ENCODE results near the gene MACROH2A2. TPM values are rescaled to one million over a fixed set of nuclear protein-coding genes. Genes with fewer than 3 reads are reported as not detected.
"Not testable (repeated sequence)": the region's sequence is repeated elsewhere in the genome, so short reads cannot be mapped to it uniquely, and the experiment has no call there.

Gene MACROH2A2
- total RNA-seq, 1 donor from 2014 or later, result 143 TPM

DNA sequence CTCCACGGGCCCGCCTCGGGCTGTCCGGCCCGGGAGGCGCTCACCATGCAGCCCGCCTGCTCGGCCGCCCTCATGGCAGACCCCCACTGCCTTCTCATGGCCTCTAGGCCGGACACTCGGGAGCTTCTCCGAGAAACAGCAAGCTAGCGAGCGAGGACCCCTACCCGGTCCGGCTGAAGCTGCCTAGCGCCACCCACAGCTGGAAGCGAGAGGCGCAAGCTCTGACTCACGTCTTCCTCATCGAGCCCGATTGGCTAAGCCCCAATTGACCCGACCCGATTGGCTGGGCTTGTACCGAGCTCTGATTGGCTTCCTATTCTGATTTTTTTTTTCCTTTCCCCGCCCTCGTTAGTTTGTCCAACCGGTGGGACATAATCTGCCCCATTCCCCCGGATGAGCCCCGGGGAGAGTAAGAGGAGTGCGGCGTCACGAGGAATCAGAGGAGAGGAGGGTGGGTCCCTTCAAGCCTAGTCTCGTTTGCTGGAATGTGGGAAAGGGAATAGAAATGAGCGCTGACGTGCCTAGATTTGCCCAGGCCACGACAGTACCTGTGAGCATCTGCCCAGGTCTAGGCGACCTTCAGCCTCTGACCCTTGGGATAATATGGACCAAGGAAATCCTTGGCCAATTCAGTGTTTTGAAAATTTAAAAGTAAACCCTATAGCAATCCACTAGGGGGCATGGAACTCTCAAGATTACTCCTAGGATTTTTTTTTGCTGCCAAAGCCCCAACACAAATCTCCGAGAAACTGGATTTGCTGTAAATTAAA lies 94.0 kb downstream of the MACROH2A2 start, which contains the start of gene TYSND1:
Gene TYSND1 (minus strand): TSS at position 212 of the 770 bp plus-strand sequence. CDS start 114 bp downstream, at position 98.
- H3K4me1 Mint-ChIP-seq (ENCODE audit: low read depth), result peaks cover 2% of the 10 kb centered on the region
- peak; percentile 94 for DNase-seq (ENCODE audit: low spot score, unreplicated experiment)
- peak within 1 kb of the TSS; percentile 80 for H3K4me3 Mint-ChIP-seq (ENCODE audit: low read depth)
- H3K27me3 Mint-ChIP-seq, result no peaks in the 10 kb centered on the region
- H3K27ac Mint-ChIP-seq, result peak within 1 kb of the TSS; percentile 97
- TF ChIP-seq CTCF (IDR thresholded peaks at IDR 0.05; ENCODE audit: unreplicated experiment), result peak; percentile 57
- no peaks in the 10 kb centered on the region for H3K9me3 Mint-ChIP-seq (ENCODE audit: low read depth)
- peaks cover 7% of the 10 kb centered on the region for H3K36me3 Mint-ChIP-seq (ENCODE audit: insufficient read depth)

DNA sequence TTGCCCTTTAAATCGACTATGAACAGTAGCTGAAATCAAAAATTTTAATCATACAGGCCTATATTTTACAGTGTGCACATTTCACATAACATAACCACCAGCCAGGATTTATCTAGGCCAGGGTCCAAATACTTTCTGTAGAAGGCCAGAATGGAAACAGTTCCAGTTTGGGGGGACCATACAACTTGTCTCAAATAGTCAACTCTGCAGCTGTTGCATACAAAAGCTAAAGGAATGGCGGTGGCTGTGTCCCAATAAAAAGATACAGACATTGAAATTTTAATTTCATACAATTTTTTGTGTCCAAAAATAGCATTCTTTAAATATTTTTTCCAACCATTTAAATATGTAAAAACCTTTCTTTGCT lies 94.6 kb downstream of the MACROH2A2 start:
- H3K27ac Mint-ChIP-seq, result peak overlapping the region; percentile 97
- no peaks in the 10 kb centered on the region for H3K9me3 Mint-ChIP-seq (ENCODE audit: low read depth)
- peaks cover 7% of the 10 kb centered on the region for H3K36me3 Mint-ChIP-seq (ENCODE audit: insufficient read depth)
- no peak for DNase-seq (ENCODE audit: low spot score, unreplicated experiment)
- H3K27me3 Mint-ChIP-seq, result no peaks in the 10 kb centered on the region
- no peak for TF ChIP-seq CTCF (IDR thresholded peaks at IDR 0.05; ENCODE audit: unreplicated experiment)
- peaks cover 2% of the 10 kb centered on the region for H3K4me1 Mint-ChIP-seq (ENCODE audit: low read depth)
- H3K4me3 Mint-ChIP-seq (ENCODE audit: low read depth), result peak overlapping the region; percentile 69

DNA sequence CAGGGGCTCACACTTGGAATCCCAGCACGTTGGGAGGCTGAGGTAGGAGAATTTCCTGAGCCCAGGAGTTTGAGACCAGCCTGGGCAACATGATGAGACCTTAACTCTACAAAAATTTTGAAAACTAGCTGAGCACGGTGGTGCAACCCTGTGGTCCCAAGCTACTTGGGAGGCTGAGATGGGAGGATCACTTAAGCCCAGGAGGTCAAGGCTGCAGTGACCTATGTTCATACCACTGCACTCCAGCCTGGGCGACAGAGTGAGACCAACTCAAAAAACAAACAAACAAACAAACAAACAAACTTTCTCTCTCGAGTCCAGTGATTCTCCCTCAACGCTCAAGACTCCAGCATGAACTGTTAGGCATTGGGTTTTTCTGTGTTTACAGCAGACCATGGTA lies 95.9 kb downstream of the MACROH2A2 start:
- no peaks in the 10 kb centered on the region for H3K9me3 Mint-ChIP-seq (ENCODE audit: low read depth)
- no peak overlapping the region for H3K4me3 Mint-ChIP-seq (ENCODE audit: low read depth)
- H3K4me1 Mint-ChIP-seq (ENCODE audit: low read depth), result peaks cover 2% of the 10 kb centered on the region
- no peak for TF ChIP-seq CTCF (IDR thresholded peaks at IDR 0.05; ENCODE audit: unreplicated experiment)
- peaks cover 7% of the 10 kb centered on the region for H3K36me3 Mint-ChIP-seq (ENCODE audit: insufficient read depth)
- no peak for DNase-seq (ENCODE audit: low spot score, unreplicated experiment)
- no peak overlapping the region for H3K27ac Mint-ChIP-seq
- no peaks in the 10 kb centered on the region for H3K27me3 Mint-ChIP-seq

DNA sequence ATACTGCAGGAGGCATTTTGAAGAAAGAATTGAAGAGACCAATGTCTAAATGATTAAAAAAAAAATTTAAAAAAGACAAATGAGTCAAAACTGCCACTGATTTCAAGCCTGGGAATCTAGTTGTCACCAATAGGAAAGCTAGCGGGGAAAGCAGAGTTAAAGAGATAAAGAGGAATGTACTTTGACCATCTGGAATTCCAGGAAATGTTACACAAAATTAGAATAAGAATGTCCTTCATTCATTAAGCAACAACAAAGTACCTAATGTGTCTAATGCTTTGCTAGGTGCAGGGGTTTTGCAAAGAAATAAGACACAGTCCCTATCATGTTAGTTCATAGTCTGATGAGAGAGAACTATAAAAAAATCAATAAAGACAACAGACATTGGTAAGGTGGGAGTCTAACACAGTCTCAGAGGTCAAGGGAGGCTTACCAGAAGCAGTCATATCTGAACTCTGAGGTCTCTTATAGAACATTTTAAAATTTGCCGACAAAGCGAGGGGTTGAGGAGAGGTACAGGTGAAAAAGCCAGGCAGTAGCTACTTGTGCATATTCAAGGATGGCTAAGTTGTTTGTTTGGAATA lies 102.7 kb downstream of the MACROH2A2 start:
- Mint-ChIP-seq H3K27me3 (no peaks in the 10 kb centered on the region), H3K27ac (peak overlapping the region; percentile 82), H3K9me3 (ENCODE audit: low read depth) (no peaks in the 10 kb centered on the region), H3K36me3 (ENCODE audit: insufficient read depth) (peaks cover 18% of the 10 kb centered on the region), H3K4me3 (ENCODE audit: low read depth) (no peak overlapping the region), H3K4me1 (ENCODE audit: low read depth) (peaks cover 10% of the 10 kb centered on the region)
- no peak for DNase-seq (ENCODE audit: low spot score, unreplicated experiment)
- no peak for TF ChIP-seq CTCF (IDR thresholded peaks at IDR 0.05; ENCODE audit: unreplicated experiment)

- DNase-seq (ENCODE audit: low spot score, unreplicated experiment), result no peak
Measured at GRCh38 chr10:70158113-70158512, 105.5 kb downstream of the MACROH2A2 start.

DNA sequence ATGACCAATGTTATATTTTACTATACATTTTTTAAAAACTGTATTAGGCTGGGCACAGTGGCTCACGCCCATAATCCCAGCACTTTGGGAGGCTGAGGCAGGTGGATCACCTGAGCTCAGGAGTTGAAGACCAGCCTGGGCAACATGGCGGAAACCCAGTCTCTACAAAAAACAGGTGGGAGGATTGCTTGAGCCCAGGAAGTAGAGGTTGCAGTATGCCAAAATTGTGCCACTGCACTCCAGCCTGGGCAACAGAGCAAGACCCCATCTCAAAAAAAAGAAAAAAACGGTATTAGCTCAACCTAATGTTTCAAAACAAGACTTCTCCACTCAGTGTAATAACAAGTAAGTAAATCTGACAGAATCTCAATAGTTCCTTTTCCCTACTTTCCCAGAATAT lies 106.7 kb downstream of the MACROH2A2 start:
- H3K4me1 Mint-ChIP-seq (ENCODE audit: low read depth), result peaks cover 13% of the 10 kb centered on the region
- not testable (repeated sequence) for H3K27ac Mint-ChIP-seq; DNase-seq (ENCODE audit: low spot score, unreplicated experiment); H3K4me3 Mint-ChIP-seq (ENCODE audit: low read depth); H3K27me3 Mint-ChIP-seq; H3K9me3 Mint-ChIP-seq (ENCODE audit: low read depth)
- H3K36me3 Mint-ChIP-seq (ENCODE audit: insufficient read depth), result peaks cover 12% of the 10 kb centered on the region

More at GRCh38 chr10:70158113-70158512, 105.5 kb downstream of the MACROH2A2 start:
- Mint-ChIP-seq H3K4me1 (ENCODE audit: low read depth) (peaks cover 13% of the 10 kb centered on the region), H3K36me3 (ENCODE audit: insufficient read depth) (peaks cover 12% of the 10 kb centered on the region), H3K27me3 (no peaks in the 10 kb centered on the region), H3K27ac (no peak overlapping the region), H3K9me3 (ENCODE audit: low read depth) (no peaks in the 10 kb centered on the region), H3K4me3 (ENCODE audit: low read depth) (no peak overlapping the region)
- no peak for TF ChIP-seq CTCF (IDR thresholded peaks at IDR 0.05; ENCODE audit: unreplicated experiment)
